WTC11 (cell line): ENCODE measurements around the gene GYS2. TPM values are rescaled to one million over a fixed set of nuclear protein-coding genes. Genes with fewer than 3 reads are reported as not detected.
"Not testable (repeated sequence)": the region's sequence is repeated elsewhere in the genome, so short reads cannot be mapped to it uniquely, and the experiment has no call there.

Source experiments
- ATAC-seq: fragments of 200-7000 bp; cut with Tn5 transposase; 2 replicates; pipeline ENCODE4 v1.10.0; 2021; ENCODE audit warnings: mild to moderate bottlenecking, moderate library complexity
- CTCF ChIA-PET: fragments of 300-600 bp; sonication (Branson Sonifier 250); formaldehyde crosslinking; loops from one replicate; lab custom pipeline; 2021; ENCODE audit warnings: antibody characterized with exemption; lab: Charles Lee
- POLR2A ChIA-PET: fragments of 350-600 bp; sonication (Branson Sonifier 250); formaldehyde crosslinking; loops from one replicate; lab custom pipeline; 2021; ENCODE audit warnings: antibody characterized with exemption; lab: Charles Lee
- DNase-seq: peaks from one replicate; pipeline ENCODE4 v3.0.0; 2021; ENCODE audit warnings: low spot score
- H3K27ac Mint-ChIP-seq: 2 replicates; pipeline ENCODE4 v1.8.0; 2021; ENCODE audit warnings: mixed read lengths
- H3K27me3 Mint-ChIP-seq: 2 replicates; pipeline ENCODE4 v1.8.0; 2021; ENCODE audit warnings: low read depth, mild to moderate bottlenecking, moderate library complexity, mixed read lengths
- H3K36me3 Mint-ChIP-seq: 2 replicates; pipeline ENCODE4 v1.8.0; 2021; ENCODE audit warnings: mixed read lengths
- H3K4me1 Mint-ChIP-seq: 2 replicates; pipeline ENCODE4 v1.8.0; 2022; ENCODE audit warnings: mixed read lengths
- H3K4me3 Mint-ChIP-seq: 2 replicates; pipeline ENCODE4 v1.8.0; 2021; ENCODE audit warnings: mild to moderate bottlenecking, moderate library complexity, mixed read lengths
- H3K9me3 Mint-ChIP-seq: 2 replicates; pipeline ENCODE4 v1.8.0; 2021; ENCODE audit warnings: mixed read lengths
- CREB1 ChIP-seq: sonication (generic); formaldehyde crosslinking; IDR thresholded peaks from 2 replicates; pipeline ENCODE4 v1.8.0; 2023; ENCODE audit warnings: mild to moderate bottlenecking, missing genetic modification reagents
- EMX1 ChIP-seq: fragments of 250-450 bp; sonication (Bioruptor Pico); IDR thresholded peaks from 2 replicates; pipeline ENCODE4 v1.8.0; 2021; ENCODE audit warnings: mild to moderate bottlenecking
- GTF2I ChIP-seq: fragments of 250-450 bp; sonication (Bioruptor Pico); conservative IDR thresholded peaks from 2 replicates; pipeline ENCODE4 v1.4.0; 2021; ENCODE audit warnings: mild to moderate bottlenecking
- HMGA2 ChIP-seq: fragments of 250-450 bp; sonication (Bioruptor Pico); IDR thresholded peaks from 2 replicates; pipeline ENCODE4 v1.4.0; 2021; ENCODE audit warnings: mild to moderate bottlenecking, moderate library complexity
- IRF2 ChIP-seq: sonication (generic); formaldehyde crosslinking; IDR thresholded peaks from 2 replicates; pipeline ENCODE4 v1.8.0; 2022; ENCODE audit warnings: low read depth, missing genetic modification reagents, borderline replicate concordance
- NFYB ChIP-seq: sonication (generic); formaldehyde crosslinking; conservative IDR thresholded peaks from 2 replicates; pipeline ENCODE4 v1.8.0; 2022; ENCODE audit warnings: low read depth, missing genetic modification reagents
- NR3C1 ChIP-seq: sonication (generic); formaldehyde crosslinking; conservative IDR thresholded peaks from 2 replicates; pipeline ENCODE4 v1.8.1; 2023; ENCODE audit warnings: low read depth, mild to moderate bottlenecking, missing genetic modification reagents
- RELA ChIP-seq: sonication (generic); formaldehyde crosslinking; IDR thresholded peaks from 2 replicates; pipeline ENCODE4 v1.8.1; 2022; ENCODE audit warnings: missing genetic modification reagents, mild to moderate bottlenecking, borderline replicate concordance
- TP53 ChIP-seq: sonication (generic); formaldehyde crosslinking; IDR thresholded peaks from 2 replicates; pipeline ENCODE4 v1.8.1; 2023; ENCODE audit warnings: mild to moderate bottlenecking, missing genetic modification reagents
- ZNF138 ChIP-seq: sonication (generic); formaldehyde crosslinking; conservative IDR thresholded peaks from 2 replicates; pipeline ENCODE4 v1.8.1; 2022; ENCODE audit warnings: mild to moderate bottlenecking, moderate library complexity, missing genetic modification reagents
- ZNF219 ChIP-seq: sonication (generic); formaldehyde crosslinking; IDR thresholded peaks from 2 replicates; pipeline ENCODE4 v1.8.0; 2023; ENCODE audit warnings: missing genetic modification reagents, mild to moderate bottlenecking, borderline replicate concordance
- total RNA-seq: library from RNA; stranded (reverse); gene quantifications from 3 replicates; pipeline ENCODE4 v1.2.3, GENCODE V29; 2021
- TF ChIP-seq, protein P1 (sequence below): sonication (generic); formaldehyde crosslinking; IDR thresholded peaks from 2 replicates; pipeline ENCODE4 v1.8.0; 2022; ENCODE audit warnings: mild to moderate bottlenecking, missing genetic modification reagents
- TF ChIP-seq, protein P2 (sequence below): sonication (generic); formaldehyde crosslinking; IDR thresholded peaks from 2 replicates; pipeline ENCODE4 v1.8.0; 2022; ENCODE audit warnings: mild to moderate bottlenecking, missing genetic modification reagents
- TF ChIP-seq, protein P3 (sequence below): sonication (generic); formaldehyde crosslinking; IDR thresholded peaks from 2 replicates; pipeline ENCODE4 v1.8.0; 2022; ENCODE audit warnings: mild to moderate bottlenecking, missing genetic modification reagents
- TF ChIP-seq, protein P4 (sequence below): sonication (generic); formaldehyde crosslinking; IDR thresholded peaks from 2 replicates; pipeline ENCODE4 v1.8.1; 2023; ENCODE audit warnings: mild to moderate bottlenecking, missing genetic modification reagents, moderate library complexity
- TF ChIP-seq, protein P5 (sequence below): sonication (generic); formaldehyde crosslinking; IDR thresholded peaks from 2 replicates; pipeline ENCODE4 v1.8.1; 2022; ENCODE audit warnings: missing genetic modification reagents, borderline replicate concordance
- TF ChIP-seq, protein P6 (sequence below): sonication (generic); formaldehyde crosslinking; IDR thresholded peaks from 2 replicates; pipeline ENCODE4 v1.8.1; 2022; ENCODE audit warnings: low read depth, mild to moderate bottlenecking, moderate library complexity, missing genetic modification reagents, borderline replicate concordance
- TF ChIP-seq, protein P7 (sequence below): sonication (generic); formaldehyde crosslinking; conservative IDR thresholded peaks from 2 replicates; pipeline ENCODE4 v1.8.1; 2023; ENCODE audit warnings: mild to moderate bottlenecking, low read depth, missing genetic modification reagents, moderate library complexity
- TF ChIP-seq, protein P8 (sequence below): sonication (generic); formaldehyde crosslinking; conservative IDR thresholded peaks from 2 replicates; pipeline ENCODE4 v1.8.1; 2022; ENCODE audit warnings: mild to moderate bottlenecking, missing genetic modification reagents
- TF ChIP-seq, protein P9 (sequence below): sonication (generic); formaldehyde crosslinking; IDR thresholded peaks from 2 replicates; pipeline ENCODE4 v1.8.1; 2022; ENCODE audit warnings: low read depth, missing genetic modification reagents, borderline replicate concordance

The GYS2 gene
- total RNA-seq, 1 experiment from 2014 or later = not detected

DNA sequence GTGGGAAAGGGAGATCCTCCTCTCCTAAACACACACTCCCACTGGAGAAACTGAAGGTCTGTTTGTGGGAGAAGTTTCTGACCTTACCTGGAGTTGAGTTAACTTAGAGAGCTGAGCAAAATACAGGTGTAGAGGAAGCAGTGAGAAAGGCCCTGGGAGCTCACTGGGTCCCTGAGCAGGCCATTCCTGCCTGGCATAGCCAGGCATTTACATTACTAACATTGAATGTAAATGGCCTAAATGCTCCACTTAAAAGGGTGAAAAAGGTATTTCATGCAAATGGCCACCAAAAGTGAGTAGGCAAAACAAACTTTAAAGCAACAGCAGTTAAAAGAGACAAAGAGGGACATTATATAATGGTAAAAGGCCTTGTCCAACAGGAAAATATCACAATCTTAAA, 9.3 kb downstream of the GYS2 start:
- Mint-ChIP-seq H3K4me1 (peaks cover 20% of the 10 kb centered on the region), H3K27me3 (peaks cover 15% of the 10 kb centered on the region), H3K9me3 (peaks cover 16% of the 10 kb centered on the region)
- CTCF ChIA-PET = interaction anchor here (0.5 kb wide), 1 partner anchor 61 kb away, joined by 3 read pairs; no protein-coding TSS in a partner anchor
- H3K36me3 Mint-ChIP-seq, H3K27ac Mint-ChIP-seq, H3K4me3 Mint-ChIP-seq, DNase-seq, POLR2A ChIA-PET: not testable (repeated sequence)
- ATAC-seq = peak; percentile 88

DNA sequence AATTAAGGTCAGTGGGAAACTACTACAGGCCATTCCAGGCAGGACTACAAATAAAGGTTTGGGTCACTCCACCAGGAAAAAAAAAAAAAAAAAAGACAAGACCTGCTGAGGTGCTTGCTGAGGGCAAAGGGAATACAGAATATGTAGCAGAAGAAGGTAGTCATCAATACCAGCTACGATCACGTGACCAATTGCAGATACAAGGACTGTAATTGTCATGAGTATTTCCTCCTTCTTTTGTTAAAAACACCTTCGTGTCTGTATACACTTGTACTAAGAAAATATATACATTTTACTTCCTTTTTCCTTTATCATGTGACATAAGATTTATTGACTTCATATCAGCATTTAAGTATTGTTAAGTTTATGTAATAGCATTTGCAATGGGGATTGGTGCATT, 19.2 kb downstream of the GYS2 start:
- TF ChIP-seq, protein P1, sequence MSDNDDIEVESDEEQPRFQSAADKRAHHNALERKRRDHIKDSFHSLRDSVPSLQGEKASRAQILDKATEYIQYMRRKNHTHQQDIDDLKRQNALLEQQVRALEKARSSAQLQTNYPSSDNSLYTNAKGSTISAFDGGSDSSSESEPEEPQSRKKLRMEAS (CRISPR knock-in tag) = no peak
- TF ChIP-seq, protein P2, sequence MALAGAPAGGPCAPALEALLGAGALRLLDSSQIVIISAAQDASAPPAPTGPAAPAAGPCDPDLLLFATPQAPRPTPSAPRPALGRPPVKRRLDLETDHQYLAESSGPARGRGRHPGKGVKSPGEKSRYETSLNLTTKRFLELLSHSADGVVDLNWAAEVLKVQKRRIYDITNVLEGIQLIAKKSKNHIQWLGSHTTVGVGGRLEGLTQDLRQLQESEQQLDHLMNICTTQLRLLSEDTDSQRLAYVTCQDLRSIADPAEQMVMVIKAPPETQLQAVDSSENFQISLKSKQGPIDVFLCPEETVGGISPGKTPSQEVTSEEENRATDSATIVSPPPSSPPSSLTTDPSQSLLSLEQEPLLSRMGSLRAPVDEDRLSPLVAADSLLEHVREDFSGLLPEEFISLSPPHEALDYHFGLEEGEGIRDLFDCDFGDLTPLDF (CRISPR knock-in tag) = no peak
- TF ChIP-seq, protein P3, sequence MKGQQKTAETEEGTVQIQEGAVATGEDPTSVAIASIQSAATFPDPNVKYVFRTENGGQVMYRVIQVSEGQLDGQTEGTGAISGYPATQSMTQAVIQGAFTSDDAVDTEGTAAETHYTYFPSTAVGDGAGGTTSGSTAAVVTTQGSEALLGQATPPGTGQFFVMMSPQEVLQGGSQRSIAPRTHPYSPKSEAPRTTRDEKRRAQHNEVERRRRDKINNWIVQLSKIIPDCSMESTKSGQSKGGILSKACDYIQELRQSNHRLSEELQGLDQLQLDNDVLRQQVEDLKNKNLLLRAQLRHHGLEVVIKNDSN (CRISPR knock-in tag) = no peak
- TF ChIP-seq GTF2I (no peak), IRF2 (CRISPR knock-in tag) (no peak), CREB1 (CRISPR knock-in tag) (no peak), NR3C1 (CRISPR knock-in tag) (no peak), NFYB (CRISPR knock-in tag) (no peak), ZNF138 (CRISPR knock-in tag) (no peak), TP53 (no peak), HMGA2 (CRISPR knock-in tag) (no peak), EMX1 (CRISPR knock-in tag) (no peak), ZNF219 (CRISPR knock-in tag) (no peak), RELA (CRISPR knock-in tag) (no peak)
- TF ChIP-seq, protein P4, sequence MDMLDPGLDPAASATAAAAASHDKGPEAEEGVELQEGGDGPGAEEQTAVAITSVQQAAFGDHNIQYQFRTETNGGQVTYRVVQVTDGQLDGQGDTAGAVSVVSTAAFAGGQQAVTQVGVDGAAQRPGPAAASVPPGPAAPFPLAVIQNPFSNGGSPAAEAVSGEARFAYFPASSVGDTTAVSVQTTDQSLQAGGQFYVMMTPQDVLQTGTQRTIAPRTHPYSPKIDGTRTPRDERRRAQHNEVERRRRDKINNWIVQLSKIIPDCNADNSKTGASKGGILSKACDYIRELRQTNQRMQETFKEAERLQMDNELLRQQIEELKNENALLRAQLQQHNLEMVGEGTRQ = no peak
- TF ChIP-seq, protein P5, sequence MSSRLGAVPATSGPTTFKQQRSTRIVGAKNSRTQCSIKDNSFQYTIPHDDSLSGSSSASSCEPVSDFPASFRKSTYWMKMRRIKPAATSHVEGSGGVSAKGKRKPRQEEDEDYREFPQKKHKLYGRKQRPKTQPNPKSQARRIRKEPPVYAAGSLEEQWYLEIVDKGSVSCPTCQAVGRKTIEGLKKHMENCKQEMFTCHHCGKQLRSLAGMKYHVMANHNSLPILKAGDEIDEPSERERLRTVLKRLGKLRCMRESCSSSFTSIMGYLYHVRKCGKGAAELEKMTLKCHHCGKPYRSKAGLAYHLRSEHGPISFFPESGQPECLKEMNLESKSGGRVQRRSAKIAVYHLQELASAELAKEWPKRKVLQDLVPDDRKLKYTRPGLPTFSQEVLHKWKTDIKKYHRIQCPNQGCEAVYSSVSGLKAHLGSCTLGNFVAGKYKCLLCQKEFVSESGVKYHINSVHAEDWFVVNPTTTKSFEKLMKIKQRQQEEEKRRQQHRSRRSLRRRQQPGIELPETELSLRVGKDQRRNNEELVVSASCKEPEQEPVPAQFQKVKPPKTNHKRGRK (CRISPR knock-in tag) = no peak
- TF ChIP-seq, protein P6, sequence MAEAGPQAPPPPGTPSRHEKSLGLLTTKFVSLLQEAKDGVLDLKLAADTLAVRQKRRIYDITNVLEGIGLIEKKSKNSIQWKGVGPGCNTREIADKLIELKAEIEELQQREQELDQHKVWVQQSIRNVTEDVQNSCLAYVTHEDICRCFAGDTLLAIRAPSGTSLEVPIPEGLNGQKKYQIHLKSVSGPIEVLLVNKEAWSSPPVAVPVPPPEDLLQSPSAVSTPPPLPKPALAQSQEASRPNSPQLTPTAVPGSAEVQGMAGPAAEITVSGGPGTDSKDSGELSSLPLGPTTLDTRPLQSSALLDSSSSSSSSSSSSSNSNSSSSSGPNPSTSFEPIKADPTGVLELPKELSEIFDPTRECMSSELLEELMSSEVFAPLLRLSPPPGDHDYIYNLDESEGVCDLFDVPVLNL = no peak
- TF ChIP-seq, protein P7, sequence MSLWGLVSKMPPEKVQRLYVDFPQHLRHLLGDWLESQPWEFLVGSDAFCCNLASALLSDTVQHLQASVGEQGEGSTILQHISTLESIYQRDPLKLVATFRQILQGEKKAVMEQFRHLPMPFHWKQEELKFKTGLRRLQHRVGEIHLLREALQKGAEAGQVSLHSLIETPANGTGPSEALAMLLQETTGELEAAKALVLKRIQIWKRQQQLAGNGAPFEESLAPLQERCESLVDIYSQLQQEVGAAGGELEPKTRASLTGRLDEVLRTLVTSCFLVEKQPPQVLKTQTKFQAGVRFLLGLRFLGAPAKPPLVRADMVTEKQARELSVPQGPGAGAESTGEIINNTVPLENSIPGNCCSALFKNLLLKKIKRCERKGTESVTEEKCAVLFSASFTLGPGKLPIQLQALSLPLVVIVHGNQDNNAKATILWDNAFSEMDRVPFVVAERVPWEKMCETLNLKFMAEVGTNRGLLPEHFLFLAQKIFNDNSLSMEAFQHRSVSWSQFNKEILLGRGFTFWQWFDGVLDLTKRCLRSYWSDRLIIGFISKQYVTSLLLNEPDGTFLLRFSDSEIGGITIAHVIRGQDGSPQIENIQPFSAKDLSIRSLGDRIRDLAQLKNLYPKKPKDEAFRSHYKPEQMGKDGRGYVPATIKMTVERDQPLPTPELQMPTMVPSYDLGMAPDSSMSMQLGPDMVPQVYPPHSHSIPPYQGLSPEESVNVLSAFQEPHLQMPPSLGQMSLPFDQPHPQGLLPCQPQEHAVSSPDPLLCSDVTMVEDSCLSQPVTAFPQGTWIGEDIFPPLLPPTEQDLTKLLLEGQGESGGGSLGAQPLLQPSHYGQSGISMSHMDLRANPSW (CRISPR knock-in tag) = no peak
- TF ChIP-seq, protein P8, sequence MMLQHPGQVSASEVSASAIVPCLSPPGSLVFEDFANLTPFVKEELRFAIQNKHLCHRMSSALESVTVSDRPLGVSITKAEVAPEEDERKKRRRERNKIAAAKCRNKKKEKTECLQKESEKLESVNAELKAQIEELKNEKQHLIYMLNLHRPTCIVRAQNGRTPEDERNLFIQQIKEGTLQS (CRISPR knock-in tag) = no peak
- TF ChIP-seq, protein P9, sequence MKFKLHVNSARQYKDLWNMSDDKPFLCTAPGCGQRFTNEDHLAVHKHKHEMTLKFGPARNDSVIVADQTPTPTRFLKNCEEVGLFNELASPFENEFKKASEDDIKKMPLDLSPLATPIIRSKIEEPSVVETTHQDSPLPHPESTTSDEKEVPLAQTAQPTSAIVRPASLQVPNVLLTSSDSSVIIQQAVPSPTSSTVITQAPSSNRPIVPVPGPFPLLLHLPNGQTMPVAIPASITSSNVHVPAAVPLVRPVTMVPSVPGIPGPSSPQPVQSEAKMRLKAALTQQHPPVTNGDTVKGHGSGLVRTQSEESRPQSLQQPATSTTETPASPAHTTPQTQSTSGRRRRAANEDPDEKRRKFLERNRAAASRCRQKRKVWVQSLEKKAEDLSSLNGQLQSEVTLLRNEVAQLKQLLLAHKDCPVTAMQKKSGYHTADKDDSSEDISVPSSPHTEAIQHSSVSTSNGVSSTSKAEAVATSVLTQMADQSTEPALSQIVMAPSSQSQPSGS = no peak
- peaks cover 10% of the 10 kb centered on the region for H3K9me3 Mint-ChIP-seq
- no peak for DNase-seq

DNA sequence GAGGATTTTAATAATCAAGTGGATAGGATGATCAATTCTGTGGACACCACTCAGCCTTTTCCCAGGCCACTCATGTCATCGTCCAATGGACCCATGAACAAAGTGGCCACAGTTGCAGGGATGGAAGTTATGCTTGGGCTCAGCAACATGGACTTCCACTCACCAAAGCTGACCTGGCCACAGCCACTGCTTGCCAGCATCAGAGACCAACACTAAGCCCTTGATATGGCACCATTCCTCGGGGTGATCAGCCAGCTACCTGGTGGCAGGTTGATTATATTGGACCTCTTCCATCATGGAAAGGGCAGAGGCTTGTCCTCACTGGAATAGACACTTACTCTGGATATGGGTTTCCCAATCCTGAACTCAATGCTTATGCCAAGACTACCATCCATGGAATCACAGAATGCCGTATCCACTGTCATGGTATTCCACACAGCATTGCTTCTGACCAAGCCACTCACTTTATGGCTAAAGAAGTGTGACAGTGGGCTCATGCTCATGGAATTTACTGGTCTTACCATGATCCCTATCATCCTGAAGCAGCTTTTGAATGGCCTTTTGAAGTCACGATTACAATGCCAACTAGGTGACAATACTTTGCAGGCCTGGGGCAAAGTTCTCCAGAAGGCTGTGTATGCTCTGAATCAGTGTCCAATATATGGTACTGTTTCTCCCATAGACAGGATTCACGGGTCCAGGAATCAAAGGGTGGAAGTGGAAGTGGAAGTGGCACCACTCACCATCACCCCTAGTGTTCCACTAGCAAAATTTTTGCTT, 20.1 kb downstream of the GYS2 start:
- ATAC-seq, H3K27ac Mint-ChIP-seq, H3K27me3 Mint-ChIP-seq, H3K4me1 Mint-ChIP-seq, H3K4me3 Mint-ChIP-seq, POLR2A ChIA-PET, H3K36me3 Mint-ChIP-seq, DNase-seq, CTCF ChIA-PET: not testable (repeated sequence)
- peaks cover 14% of the 10 kb centered on the region for H3K9me3 Mint-ChIP-seq

More for the DNA sequence above, 19.2 kb downstream of the GYS2 start:
- CTCF ChIA-PET = no interaction called here
- Mint-ChIP-seq H3K4me1 (no peaks in the 10 kb centered on the region), H3K36me3 (no peaks in the 10 kb centered on the region), H3K27ac (no peak overlapping the region), H3K4me3 (no peak overlapping the region), H3K27me3 (no peaks in the 10 kb centered on the region)
- no peak for ATAC-seq
- POLR2A ChIA-PET = no interaction called here
